Fibroblast of the aortic adventitia (primary cell): ENCODE measurements around the gene SHANK1. TPM values are rescaled to one million over a fixed set of nuclear protein-coding genes. Genes with fewer than 3 reads are reported as not detected.
A peak's percentile ranks its signal among the peaks of the same experiment; 100 is the strongest.

Experiments used
- DNase-seq: peaks from one replicate; pipeline ENCODE4 v3.0.0-alpha.2; 2010; ENCODE audit warnings: low read depth
- H3K4me3 ChIP-seq: 2 replicates; pipeline ENCODE4 v1.5.1; 2011; ENCODE audit warnings: low read depth, mild to moderate bottlenecking, control low read depth, low read length, moderate library complexity
- total RNA-seq: library from RNA; depleted of rRNA; stranded (reverse); fragments of >200 nt; gene quantifications from 2 replicates; pipeline ENCODE4 v1.2.3, GENCODE V29; 2012; ENCODE audit warnings: low replicate concordance
- TF ChIP-seq, protein P1 (sequence below): IDR thresholded peaks from 2 replicates; pipeline ENCODE4 v1.5.1; 2011; ENCODE audit warnings: mild to moderate bottlenecking, low read length, control low read depth, inconsistent platforms; ENCODE audit not compliant: insufficient read depth

Gene SHANK1
- total RNA-seq, 1 donor = 4.2 TPM

- TF ChIP-seq, protein P1, sequence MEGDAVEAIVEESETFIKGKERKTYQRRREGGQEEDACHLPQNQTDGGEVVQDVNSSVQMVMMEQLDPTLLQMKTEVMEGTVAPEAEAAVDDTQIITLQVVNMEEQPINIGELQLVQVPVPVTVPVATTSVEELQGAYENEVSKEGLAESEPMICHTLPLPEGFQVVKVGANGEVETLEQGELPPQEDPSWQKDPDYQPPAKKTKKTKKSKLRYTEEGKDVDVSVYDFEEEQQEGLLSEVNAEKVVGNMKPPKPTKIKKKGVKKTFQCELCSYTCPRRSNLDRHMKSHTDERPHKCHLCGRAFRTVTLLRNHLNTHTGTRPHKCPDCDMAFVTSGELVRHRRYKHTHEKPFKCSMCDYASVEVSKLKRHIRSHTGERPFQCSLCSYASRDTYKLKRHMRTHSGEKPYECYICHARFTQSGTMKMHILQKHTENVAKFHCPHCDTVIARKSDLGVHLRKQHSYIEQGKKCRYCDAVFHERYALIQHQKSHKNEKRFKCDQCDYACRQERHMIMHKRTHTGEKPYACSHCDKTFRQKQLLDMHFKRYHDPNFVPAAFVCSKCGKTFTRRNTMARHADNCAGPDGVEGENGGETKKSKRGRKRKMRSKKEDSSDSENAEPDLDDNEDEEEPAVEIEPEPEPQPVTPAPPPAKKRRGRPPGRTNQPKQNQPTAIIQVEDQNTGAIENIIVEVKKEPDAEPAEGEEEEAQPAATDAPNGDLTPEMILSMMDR = no peak
- H3K4me3 ChIP-seq = no peak overlapping the region
- peak; percentile 60 for DNase-seq
These were observed 40.2 kb downstream of the SHANK1 start for GRCh38 chr19:50679177-50680125.

DNA sequence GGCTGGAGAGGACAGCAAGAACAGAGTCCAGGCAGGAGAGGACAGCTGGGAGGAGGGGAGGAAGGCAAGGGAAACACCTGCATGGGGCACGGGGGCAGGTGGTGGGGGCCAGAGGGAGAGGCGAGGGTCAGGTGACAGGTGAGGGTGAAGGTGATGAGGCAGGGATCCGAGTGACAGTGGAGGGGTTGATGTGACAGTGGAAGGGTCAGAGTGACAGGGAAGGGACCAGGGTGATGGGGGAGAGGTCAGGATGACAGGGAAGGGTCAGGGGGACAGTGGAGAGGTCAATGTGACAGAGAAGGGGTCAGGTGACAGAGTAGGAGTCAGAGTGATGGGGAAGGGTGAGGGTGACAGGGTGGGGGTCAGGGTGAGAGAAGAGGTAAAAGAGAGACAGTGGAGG lies 41.3 kb downstream of the SHANK1 start:
- no peak for DNase-seq
- TF ChIP-seq, protein P1 = no peak
- no peak overlapping the region for H3K4me3 ChIP-seq

- TF ChIP-seq, protein P1 = no peak
- H3K4me3 ChIP-seq = no peak overlapping the region
- DNase-seq = no peak
These were observed 42.0 kb downstream of the SHANK1 start for GRCh38 chr19:50677636-50678035.

DNA sequence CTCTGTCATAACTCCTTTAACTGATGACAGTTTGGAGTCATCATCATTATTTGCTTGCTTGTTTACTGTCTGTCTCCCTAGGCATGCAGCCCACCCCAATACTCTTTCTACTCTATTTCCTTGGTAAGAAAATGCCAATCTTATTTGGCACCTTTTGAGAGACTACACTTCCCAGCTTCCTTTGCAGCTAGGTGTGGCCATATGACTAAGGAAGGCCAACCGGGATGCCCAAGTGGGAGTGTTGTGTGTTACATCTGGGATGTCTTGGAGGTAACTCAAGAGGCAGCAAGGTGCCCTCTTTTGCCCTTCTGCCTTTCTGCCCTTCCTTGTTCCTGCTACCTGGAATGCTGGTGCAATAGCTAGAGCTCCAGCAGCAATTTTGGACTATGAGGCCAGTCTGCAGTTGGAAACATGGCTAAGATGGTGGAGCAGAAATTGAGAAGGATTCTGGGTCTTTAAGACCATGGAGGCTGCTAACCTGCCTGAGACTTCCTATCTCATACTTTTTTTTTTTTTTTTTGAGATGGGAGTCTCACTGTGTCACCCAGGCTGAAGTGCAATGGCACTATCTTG lies 42.9 kb downstream of the SHANK1 start:
- DNase-seq = no peak
- no peak overlapping the region for H3K4me3 ChIP-seq
- TF ChIP-seq, protein P1 = no peak

- TF ChIP-seq, protein P1 = no peak
- no peak for DNase-seq
- H3K4me3 ChIP-seq = no peak overlapping the region
These were observed 46.5 kb downstream of the SHANK1 start for GRCh38 chr19:50673118-50673517.

- TF ChIP-seq, protein P1 = no peak
- no peak for DNase-seq
- no peak overlapping the region for H3K4me3 ChIP-seq
These were observed 49.6 kb downstream of the SHANK1 start for GRCh38 chr19:50670102-50670380.
